PC-9 (cell line): ENCODE results near the gene NUP205. TPM values are rescaled to one million over a fixed set of nuclear protein-coding genes. Genes with fewer than 3 reads are reported as not detected.

Experiments
- BruUV-seq: library from RNA; stranded (reverse); fragments of 400-500 nt; replicated peaks from 2 replicates; lab custom pipeline; 2021; lab: Mats Ljungman, UMichigan
- CTCF ChIA-PET: fragments of 300-600 bp; sonication (Branson Sonifier 250); formaldehyde crosslinking; loops from one replicate; lab custom pipeline; 2022; ENCODE audit warnings: antibody characterized with exemption; lab: Charles Lee
- POLR2A ChIA-PET: fragments of 300-600 bp; sonication (Branson Sonifier 250); formaldehyde crosslinking; loops from one replicate; lab custom pipeline; 2022; ENCODE audit warnings: antibody characterized with exemption; ENCODE audit not compliant: unreplicated experiment; lab: Charles Lee
- DNase-seq, 2 experiments: peaks; one replicate each; pipeline versions ENCODE4 v3.0.0 to v3.0.0-alpha.2; 2015 to 2022; ENCODE audit warnings: mixed read lengths in 1 of 2
- H2AFZ ChIP-seq: fragments of 200-600 bp; sonication (generic); 2 replicates; pipeline ENCODE4 v1.8.1; 2017; ENCODE audit warnings: antibody characterized with exemption
- H3F3A ChIP-seq: fragments of 200-600 bp; sonication (generic); 2 replicates; pipeline ENCODE4 v1.8.1; 2017; ENCODE audit warnings: antibody characterized with exemption, mild to moderate bottlenecking, low read depth; ENCODE audit not compliant: insufficient read depth
- H3K27ac ChIP-seq: fragments of 200-600 bp; sonication (generic); 2 replicates; pipeline ENCODE4 v1.6.1; 2016; ENCODE audit warnings: mixed run types
- H3K27me3 ChIP-seq: fragments of 200-600 bp; sonication (generic); 2 replicates; pipeline ENCODE4 v1.6.1; 2016; ENCODE audit warnings: low read depth, mixed run types; ENCODE audit not compliant: insufficient read depth
- H3K36me3 ChIP-seq: fragments of 200-600 bp; sonication (generic); 2 replicates; pipeline ENCODE4 v1.6.1; 2016; ENCODE audit warnings: low read depth, mixed run types
- H3K4me1 ChIP-seq: fragments of 200-600 bp; sonication (generic); replicated peaks from 2 replicates; pipeline ENCODE4 v1.6.1; 2016; ENCODE audit warnings: mixed run types; ENCODE audit not compliant: insufficient read depth
- H3K4me2 ChIP-seq: fragments of 200-600 bp; sonication (generic); 2 replicates; pipeline ENCODE4 v1.6.1; 2017; ENCODE audit warnings: mixed run types
- H3K4me3 ChIP-seq: fragments of 200-600 bp; sonication (generic); 2 replicates; pipeline ENCODE4 v1.6.1; 2016; ENCODE audit warnings: mixed run types
- H3K79me2 ChIP-seq: fragments of 200-600 bp; sonication (generic); 2 replicates; pipeline ENCODE4 v1.6.1; 2017; ENCODE audit warnings: low read depth, mixed run types
- H3K9me2 ChIP-seq: fragments of 200-600 bp; sonication (generic); 2 replicates; pipeline ENCODE4 v1.8.1; 2017; ENCODE audit warnings: mild to moderate bottlenecking; ENCODE audit not compliant: insufficient read depth
- H3K9me3 ChIP-seq: fragments of 200-600 bp; sonication (generic); 2 replicates; pipeline ENCODE4 v1.8.1; 2016; ENCODE audit warnings: low read depth; ENCODE audit not compliant: insufficient read depth
- H4K20me1 ChIP-seq: fragments of 200-600 bp; sonication (generic); 2 replicates; pipeline ENCODE4 v1.8.1; 2017; ENCODE audit not compliant: insufficient read depth
- CTCF ChIP-seq: fragments of 200-600 bp; sonication (generic); conservative IDR thresholded peaks from 2 replicates; pipeline ENCODE4 v1.6.1; 2017; ENCODE audit warnings: mixed run types, antibody characterized with exemption, mild to moderate bottlenecking, moderate library complexity
- EZH2 ChIP-seq: fragments of 200-600 bp; sonication (generic); IDR thresholded peaks from 2 replicates; pipeline ENCODE4 v1.8.0; 2017; ENCODE audit warnings: antibody characterized with exemption, low read depth
- intact Hi-C: fragments of 100-400 bp; cut with micrococcal nuclease; formaldehyde crosslinking; loops from one replicate; pipeline ENCODE4 v1.10.0; 2022; ENCODE audit not compliant: unreplicated experiment
- total RNA-seq: library from RNA; stranded (reverse); gene quantifications from 2 replicates; pipeline ENCODE4 v1.2.3, GENCODE V29; 2021

The NUP205 gene
- total RNA-seq, 1 experiment from 2014 or later: 108 TPM

- H3K9me2 ChIP-seq: no peaks in the 10 kb centered on the region
- H2AFZ ChIP-seq: no peak overlapping the region
- peak overlapping the region; percentile 45 for H3K4me2 ChIP-seq
- H3K4me3 ChIP-seq: no peak overlapping the region
- peaks cover 23% of the 10 kb centered on the region for H3F3A ChIP-seq
- H4K20me1 ChIP-seq: no peaks in the 10 kb centered on the region
- no TSS peak for BruUV-seq
- CTCF ChIA-PET: no interaction called here
- peaks cover 25% of the 10 kb centered on the region for H3K4me1 ChIP-seq
- no peaks in the 10 kb centered on the region for H3K27me3 ChIP-seq
- intact Hi-C loops: loop anchor here (1.0 to 10.0 kb wide), 5 partner anchors 28 to 716 kb away; no protein-coding TSS in a partner anchor
- H3K27ac ChIP-seq: peak overlapping the region; percentile 51
- TF ChIP-seq EZH2 (no peak), CTCF (no peak)
- POLR2A ChIA-PET: no interaction called here
- H3K9me3 ChIP-seq: no peaks in the 10 kb centered on the region; the same call in 1 of the 2 replicates
- peaks cover 18% of the 10 kb centered on the region for H3K36me3 ChIP-seq
- H3K79me2 ChIP-seq: peaks cover 12% of the 10 kb centered on the region; the same call in 1 of the 2 replicates
- DNase-seq: peak; percentile 65 to 88
Measured at GRCh38 chr7:135678612-135679575, 121.2 kb downstream of the NUP205 start.

GRCh38 chr7:135681762-135682161 lies 124.0 kb downstream of the NUP205 start:
- no TSS peak for BruUV-seq
- Histone ChIP-seq H3K9me2 (no peaks in the 10 kb centered on the region), H3K4me2 (no peak overlapping the region), H3K27me3 (no peaks in the 10 kb centered on the region), H3K79me2 (peaks cover 4% of the 10 kb centered on the region; the same call in 1 of the 2 replicates), H3K27ac (no peak overlapping the region), H3F3A (peaks cover 23% of the 10 kb centered on the region), H3K4me1 (peaks cover 25% of the 10 kb centered on the region), H4K20me1 (no peaks in the 10 kb centered on the region), H3K4me3 (no peak overlapping the region), H3K9me3 (no peaks in the 10 kb centered on the region; the same call in 1 of the 2 replicates), H3K36me3 (peaks cover under 1% of the 10 kb centered on the region; the same call in 1 of the 2 replicates), H2AFZ (no peak overlapping the region)
- no peak for DNase-seq
- CTCF ChIA-PET: no interaction called here
- POLR2A ChIA-PET: no interaction called here
- intact Hi-C loops: no loop called here
- TF ChIP-seq CTCF (no peak), EZH2 (no peak)

- Histone ChIP-seq H3K9me3 (no peaks in the 10 kb centered on the region; the same call in 1 of the 2 replicates), H3K27me3 (no peaks in the 10 kb centered on the region), H3K36me3 (no peaks in the 10 kb centered on the region), H3K9me2 (no peaks in the 10 kb centered on the region), H3K4me3 (no peak overlapping the region), H3K4me2 (no peak overlapping the region), H3K79me2 (peaks cover 4% of the 10 kb centered on the region; the same call in 1 of the 2 replicates), H3F3A (peaks cover 23% of the 10 kb centered on the region), H2AFZ (no peak overlapping the region), H3K4me1 (peaks cover 25% of the 10 kb centered on the region), H3K27ac (no peak overlapping the region), H4K20me1 (no peaks in the 10 kb centered on the region)
- intact Hi-C loops: no loop called here
- ChIA-PET POLR2A (no interaction called here), CTCF (no interaction called here)
- DNase-seq: no peak
- TF ChIP-seq CTCF (no peak), EZH2 (no peak)
- BruUV-seq: no TSS peak
Measured at GRCh38 chr7:135682191-135682590, 124.5 kb downstream of the NUP205 start.
